ENCODE data around the gene LBX2.
"Not testable (repeated sequence)": the region's sequence is repeated elsewhere in the genome, so short reads cannot be mapped to it uniquely, and the experiment has no call there.

DNA sequence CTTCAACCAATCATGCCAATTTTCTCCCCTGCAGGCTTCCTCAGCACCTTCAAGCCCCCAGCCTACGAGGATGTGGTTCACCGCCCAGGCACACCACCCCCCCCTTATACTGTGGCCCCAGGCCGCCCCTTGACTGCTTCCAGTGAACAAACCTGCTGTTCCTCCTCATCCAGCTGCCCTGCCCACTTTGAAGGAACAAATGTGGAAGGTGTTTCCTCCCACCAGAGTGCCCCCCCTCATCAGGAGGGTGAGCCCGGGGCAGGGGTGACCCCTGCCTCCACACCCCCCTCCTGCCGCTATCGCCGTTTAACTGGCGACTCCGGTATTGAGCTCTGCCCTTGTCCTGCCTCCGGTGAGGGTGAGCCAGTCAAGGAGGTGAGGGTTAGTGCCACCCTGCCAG lies 39.2 kb downstream of the LBX2 start:
- TF ChIP-seq, protein P1, sequence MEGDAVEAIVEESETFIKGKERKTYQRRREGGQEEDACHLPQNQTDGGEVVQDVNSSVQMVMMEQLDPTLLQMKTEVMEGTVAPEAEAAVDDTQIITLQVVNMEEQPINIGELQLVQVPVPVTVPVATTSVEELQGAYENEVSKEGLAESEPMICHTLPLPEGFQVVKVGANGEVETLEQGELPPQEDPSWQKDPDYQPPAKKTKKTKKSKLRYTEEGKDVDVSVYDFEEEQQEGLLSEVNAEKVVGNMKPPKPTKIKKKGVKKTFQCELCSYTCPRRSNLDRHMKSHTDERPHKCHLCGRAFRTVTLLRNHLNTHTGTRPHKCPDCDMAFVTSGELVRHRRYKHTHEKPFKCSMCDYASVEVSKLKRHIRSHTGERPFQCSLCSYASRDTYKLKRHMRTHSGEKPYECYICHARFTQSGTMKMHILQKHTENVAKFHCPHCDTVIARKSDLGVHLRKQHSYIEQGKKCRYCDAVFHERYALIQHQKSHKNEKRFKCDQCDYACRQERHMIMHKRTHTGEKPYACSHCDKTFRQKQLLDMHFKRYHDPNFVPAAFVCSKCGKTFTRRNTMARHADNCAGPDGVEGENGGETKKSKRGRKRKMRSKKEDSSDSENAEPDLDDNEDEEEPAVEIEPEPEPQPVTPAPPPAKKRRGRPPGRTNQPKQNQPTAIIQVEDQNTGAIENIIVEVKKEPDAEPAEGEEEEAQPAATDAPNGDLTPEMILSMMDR (IDR thresholded peaks at IDR 0.05): not testable (repeated sequence)
- TF ChIP-seq ZFX (IDR thresholded peaks at IDR 0.05; ENCODE audit: borderline replicate concordance): not testable (repeated sequence)
